WERI-Rb-1 (cell line): ENCODE results near the gene NCBP2.

ENCODE experiments used
- DNase-seq: peaks from one replicate; pipeline ENCODE4 v3.0.0-alpha.2; 2020
- H3K27ac ChIP-seq: fragments of 250-450 bp; sonication (Bioruptor Pico); 2 replicates; pipeline ENCODE4 v1.5.1; 2020; ENCODE audit warnings: mild to moderate bottlenecking, moderate library complexity
- H3K27me3 ChIP-seq: fragments of 250-450 bp; sonication (Bioruptor Pico); 2 replicates; pipeline ENCODE4 v1.5.1; 2021; ENCODE audit warnings: mild to moderate bottlenecking, low read depth, moderate library complexity; ENCODE audit not compliant: insufficient read depth, severe bottlenecking
- H3K36me3 ChIP-seq: fragments of 250-450 bp; sonication (Bioruptor Pico); 2 replicates; pipeline ENCODE4 v1.5.1; 2020; ENCODE audit warnings: mild to moderate bottlenecking, moderate library complexity
- H3K4me3 ChIP-seq: 2 replicates; pipeline ENCODE4 v1.5.1; 2011; ENCODE audit warnings: low read depth, mild to moderate bottlenecking, control low read depth, low read length
- H3K9me3 ChIP-seq: fragments of 250-450 bp; sonication (Bioruptor Pico); 2 replicates; pipeline ENCODE4 v1.5.1; 2021; ENCODE audit warnings: mild to moderate bottlenecking, moderate library complexity; ENCODE audit not compliant: severe bottlenecking
- CTCF ChIP-seq: IDR thresholded peaks from 2 replicates; pipeline ENCODE4 v1.5.1; 2011; ENCODE audit warnings: low read depth, mild to moderate bottlenecking, control low read depth, inconsistent platforms, low read length

The NCBP2 gene

GRCh38 chr3:196931828-196932587, 10.3 kb downstream of the NCBP2 start:
- Histone ChIP-seq H3K36me3 (peaks cover 4% of the 10 kb centered on the region), H3K27ac (no peak overlapping the region), H3K4me3 (no peak overlapping the region), H3K27me3 (no peaks in the 10 kb centered on the region), H3K9me3 (no peaks in the 10 kb centered on the region)
- DNase-seq: no peak
- TF ChIP-seq CTCF: no peak

- Histone ChIP-seq H3K4me3 (no peak overlapping the region), H3K36me3 (no peaks in the 10 kb centered on the region; the same call in none of the 2 replicates), H3K9me3 (no peaks in the 10 kb centered on the region), H3K27ac (no peak overlapping the region), H3K27me3 (no peaks in the 10 kb centered on the region)
- DNase-seq: no peak
- TF ChIP-seq CTCF: no peak
Measured at GRCh38 chr3:196931157-196931556, 11.2 kb downstream of the NCBP2 start.

GRCh38 chr3:196927571-196928453, 14.5 kb downstream of the NCBP2 start:
- Histone ChIP-seq H3K36me3 (no peaks in the 10 kb centered on the region), H3K27ac (no peak overlapping the region), H3K4me3 (no peak overlapping the region), H3K27me3 (no peaks in the 10 kb centered on the region), H3K9me3 (no peaks in the 10 kb centered on the region)
- DNase-seq: no peak
- TF ChIP-seq CTCF: no peak

GRCh38 chr3:196920733-196921132, 21.6 kb downstream of the NCBP2 start:
- no peaks in the 10 kb centered on the region for H3K36me3 ChIP-seq
- no peaks in the 10 kb centered on the region for H3K9me3 ChIP-seq
- no peaks in the 10 kb centered on the region for H3K27me3 ChIP-seq
- H3K4me3 ChIP-seq: no peak overlapping the region
- TF ChIP-seq CTCF: no peak
- DNase-seq: no peak
- H3K27ac ChIP-seq: no peak overlapping the region

GRCh38 chr3:196918968-196919367, 23.4 kb downstream of the NCBP2 start:
- H3K4me3 ChIP-seq: no peak overlapping the region
- TF ChIP-seq CTCF: no peak
- DNase-seq: peak; percentile 38
- H3K27me3 ChIP-seq: no peaks in the 10 kb centered on the region
- H3K27ac ChIP-seq: peak overlapping the region; percentile 31; the same call in 1 of the 2 replicates
- H3K9me3 ChIP-seq: no peaks in the 10 kb centered on the region
- no peaks in the 10 kb centered on the region for H3K36me3 ChIP-seq
